HG03439 (cell line): Measurements from ENCODE around the gene WRAP73.
A peak's percentile ranks its signal among the peaks of the same experiment; 100 is the strongest.

ENCODE experiments used
- ATAC-seq: cut with Tn5 transposase; IDR thresholded peaks from one replicate; pipeline ENCODE4 v1.9.1; 2021; ENCODE audit warnings: mild to moderate bottlenecking, moderate library complexity; ENCODE audit not compliant: unreplicated experiment

Gene WRAP73

GRCh38 chr1:3681898-3682806 is 32.2 kb upstream of the WRAP73 start:
- no peak for ATAC-seq

GRCh38 chr1:3681231-3681897 is 31.5 kb upstream of the WRAP73 start:
- ATAC-seq, result no peak

GRCh38 chr1:3680488-3681230 is 30.8 kb upstream of the WRAP73 start:
- no peak for ATAC-seq

GRCh38 chr1:3679799-3680453 is 30.0 kb upstream of the WRAP73 start:
- ATAC-seq, result no peak

- no peak for ATAC-seq
Observed at GRCh38 chr1:3679098-3679555, 29.2 kb upstream of the WRAP73 start.

- ATAC-seq, result no peak
Observed at GRCh38 chr1:3678361-3679097, 28.6 kb upstream of the WRAP73 start.

GRCh38 chr1:3677484-3677883 is 27.6 kb upstream of the WRAP73 start:
- no peak for ATAC-seq

- ATAC-seq, result peak; percentile 55
Observed at GRCh38 chr1:3676581-3677470, 26.9 kb upstream of the WRAP73 start.

- ATAC-seq, result no peak
Observed at GRCh38 chr1:3675436-3675835, 25.5 kb upstream of the WRAP73 start.

- ATAC-seq, result no peak
Observed at GRCh38 chr1:3674100-3675094, 24.5 kb upstream of the WRAP73 start.

- no peak for ATAC-seq
Observed at GRCh38 chr1:3673381-3674099, 23.6 kb upstream of the WRAP73 start.

GRCh38 chr1:3672971-3673361 is 23.1 kb upstream of the WRAP73 start:
- ATAC-seq, result no peak

GRCh38 chr1:3672231-3672970 is 22.5 kb upstream of the WRAP73 start:
- ATAC-seq, result no peak

GRCh38 chr1:3671371-3672180 is 21.7 kb upstream of the WRAP73 start:
- ATAC-seq, result no peak

GRCh38 chr1:3670823-3671265 is 20.9 kb upstream of the WRAP73 start:
- no peak for ATAC-seq

- no peak for ATAC-seq
Observed at GRCh38 chr1:3669971-3670431, 20.1 kb upstream of the WRAP73 start.
